GM19397 (cell line): ENCODE measurements around the gene WDPCP.
"Not testable (repeated sequence)": the region's sequence is repeated elsewhere in the genome, so short reads cannot be mapped to it uniquely, and the experiment has no call there.

ENCODE experiments used
- ATAC-seq: cut with Tn5 transposase; IDR thresholded peaks from one replicate; pipeline ENCODE4 v1.9.1; 2021; ENCODE audit warnings: mild to moderate bottlenecking, moderate library complexity; ENCODE audit not compliant: unreplicated experiment

The WDPCP gene

GRCh38 chr2:63591566-63592175, 3.4 kb upstream of the WDPCP start:
- no peak for ATAC-seq

- no peak for ATAC-seq
Observed at GRCh38 chr2:63590626-63591408, 2.5 kb upstream of the WDPCP start.

GRCh38 chr2:63589148-63589958, 1.1 kb upstream of the WDPCP start:
- peak; percentile 10 for ATAC-seq

- no peak for ATAC-seq
Observed at GRCh38 chr2:63587814-63588384, 378 bp downstream of the WDPCP start.

- ATAC-seq, result no peak
Observed at GRCh38 chr2:63582873-63583272, 5.4 kb downstream of the WDPCP start.

GRCh38 chr2:63581298-63581961, 6.8 kb downstream of the WDPCP start:
- no peak for ATAC-seq

GRCh38 chr2:63580651-63581297, 7.5 kb downstream of the WDPCP start:
- no peak for ATAC-seq

GRCh38 chr2:63578767-63579166, 9.5 kb downstream of the WDPCP start:
- no peak for ATAC-seq

- no peak for ATAC-seq
Observed at GRCh38 chr2:63576546-63576945, 11.7 kb downstream of the WDPCP start.

- ATAC-seq, result not testable (repeated sequence)
Observed at GRCh38 chr2:63573726-63574345, 14.4 kb downstream of the WDPCP start.

- not testable (repeated sequence) for ATAC-seq
Observed at GRCh38 chr2:63573026-63573425, 15.3 kb downstream of the WDPCP start.

- no peak for ATAC-seq
Observed at GRCh38 chr2:63572001-63572400, 16.3 kb downstream of the WDPCP start.

- ATAC-seq, result no peak
Observed at GRCh38 chr2:63571291-63571690, 17.0 kb downstream of the WDPCP start.

GRCh38 chr2:63569740-63570139, 18.5 kb downstream of the WDPCP start:
- no peak for ATAC-seq

GRCh38 chr2:63562751-63563150, 25.5 kb downstream of the WDPCP start:
- no peak for ATAC-seq

GRCh38 chr2:63558922-63559321, 29.4 kb downstream of the WDPCP start:
- ATAC-seq, result not testable (repeated sequence)

- not testable (repeated sequence) for ATAC-seq
Observed at GRCh38 chr2:63557819-63558218, 30.5 kb downstream of the WDPCP start.

- no peak for ATAC-seq
Observed at GRCh38 chr2:63555931-63556330, 32.3 kb downstream of the WDPCP start.

- ATAC-seq, result no peak
Observed at GRCh38 chr2:63555299-63555698, 33.0 kb downstream of the WDPCP start.

GRCh38 chr2:63553049-63553448, 35.2 kb downstream of the WDPCP start:
- ATAC-seq, result no peak
